ENCODE data around the gene PSMD4.

Gene PSMD4

GRCh38 chr1:151294742-151295462 is 40.4 kb downstream of the PSMD4 start:
- DNase-seq (ENCODE audit: low read depth in 3 of 3), result no peak

GRCh38 chr1:151309811-151310323 is 55.3 kb downstream of the PSMD4 start:
- DNase-seq (ENCODE audit: low read depth in 3 of 3), result no peak

GRCh38 chr1:151311011-151311410 is 56.5 kb downstream of the PSMD4 start:
- no peak for DNase-seq (ENCODE audit: low read depth in 3 of 3)

GRCh38 chr1:151311589-151312331 is 57.2 kb downstream of the PSMD4 start:
- peak in 2 of 3 experiments; percentile 65 to 73 for DNase-seq (ENCODE audit: low read depth in 3 of 3)

- DNase-seq (ENCODE audit: low read depth in 3 of 3), result no peak
Measured at GRCh38 chr1:151312411-151312810, 57.9 kb downstream of the PSMD4 start.

- no peak for DNase-seq (ENCODE audit: low read depth in 3 of 3)
Measured at GRCh38 chr1:151312826-151313225, 58.3 kb downstream of the PSMD4 start.

- no peak for DNase-seq (ENCODE audit: low read depth in 3 of 3)
Measured at GRCh38 chr1:151313501-151313900, 59.0 kb downstream of the PSMD4 start.

- DNase-seq (ENCODE audit: low read depth in 3 of 3), result no peak
Measured at GRCh38 chr1:151314137-151314875, 59.8 kb downstream of the PSMD4 start.

GRCh38 chr1:151315565-151316235 is 61.2 kb downstream of the PSMD4 start:
- DNase-seq (ENCODE audit: low read depth in 3 of 3), result no peak
